ENCODE data around the gene STK39. TPM values are rescaled to one million over a fixed set of nuclear protein-coding genes. Genes with fewer than 3 reads are reported as not detected.

Gene STK39
- total and polyA plus RNA-seq, 2 donors (not counting 1 experiment from before 2014, with no cell fraction given), result 2.3 to 14.6 TPM

DNA sequence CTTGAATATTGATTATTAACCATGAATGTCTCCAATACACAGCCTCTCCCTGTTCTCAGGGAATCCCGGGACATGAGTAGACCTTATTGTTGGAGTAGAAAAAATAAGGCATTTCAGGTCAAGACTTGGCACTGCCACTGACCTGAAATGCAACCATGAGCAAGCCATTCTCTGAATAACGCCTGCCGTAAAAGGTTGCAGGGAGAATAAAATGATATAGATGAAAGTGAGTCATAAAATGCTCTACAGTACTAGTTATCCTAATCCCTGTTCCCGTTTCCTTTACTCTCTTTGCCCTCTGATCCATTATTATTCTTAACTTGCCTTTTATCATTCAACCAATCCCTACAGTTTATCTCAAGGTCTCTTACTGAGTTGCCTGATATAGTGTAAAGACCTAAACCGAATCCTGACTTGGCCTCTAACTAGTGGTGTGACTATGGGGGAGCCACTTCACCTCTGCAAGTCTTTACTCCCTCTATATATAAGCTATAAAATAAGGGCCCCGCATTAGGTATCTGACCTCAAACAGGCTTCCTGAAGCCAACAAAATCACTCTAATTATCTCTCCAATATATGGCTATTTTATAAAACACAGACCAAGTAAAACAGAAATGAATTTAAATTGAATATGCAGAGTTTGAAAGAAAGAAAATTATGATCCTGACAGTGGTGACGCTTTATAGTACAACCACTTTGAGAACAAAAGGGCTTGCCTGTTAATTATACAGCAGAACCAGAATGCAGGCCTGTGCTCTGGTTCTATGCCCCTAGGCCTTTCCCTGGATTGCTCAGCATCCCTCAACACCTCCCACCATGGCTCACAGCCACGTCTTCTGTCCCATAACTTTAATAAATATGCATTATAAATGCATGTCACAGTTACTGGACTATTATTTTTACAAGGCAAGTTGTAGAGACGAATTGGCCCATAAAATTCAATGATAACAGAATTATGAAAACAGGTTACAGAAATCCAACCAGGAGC lies 183.1 kb downstream of the STK39 start:
- Histone ChIP-seq H3K27me3 (replicated peaks in 1 of 4; ENCODE audit: control extremely low read depth in 1 of 4, control insufficient read depth in 3 of 4, insufficient read depth in 4 of 4, low read length in 3 of 4) (no peaks in the 10 kb centered on the region), H3K27ac (ENCODE audit: low read length in 2 of 2) (no peak overlapping the region), H3K36me3 (replicated peaks in 1 of 2; ENCODE audit: control extremely low read depth in 1 of 2, control insufficient read depth in 1 of 2, extremely low read depth in 1 of 2, insufficient read depth in 2 of 2, low read length in 1 of 2) (peaks cover 4 to 9% of the 10 kb centered on the region in 2 experiments), H3K9ac (ENCODE audit: low read length) (no peak overlapping the region), H3K9me3 (ENCODE audit: control extremely low read depth in 1 of 3, control insufficient read depth in 2 of 3, insufficient read depth in 1 of 3, low read length in 2 of 3) (no peaks in the 10 kb centered on the region), H3K79me2 (ENCODE audit: control insufficient read depth, insufficient read depth, low read length) (no peaks in the 10 kb centered on the region), H4K20me1 (ENCODE audit: control insufficient read depth, insufficient read depth, low read length, poor library complexity, severe bottlenecking) (no peaks in the 10 kb centered on the region), H3K4me3 (ENCODE audit: control extremely low read depth in 1 of 5, extremely low read depth in 1 of 5, insufficient read depth in 1 of 5, low read depth in 2 of 5, low read length in 4 of 5) (no peak overlapping the region), H3K4me1 (ENCODE audit: control insufficient read depth in 2 of 2, insufficient read depth in 2 of 2, low read length in 2 of 2) (no peaks in the 10 kb centered on the region), H2AFZ (ENCODE audit: insufficient read depth, low read depth, low read length, poor library complexity, severe bottlenecking) (no peak overlapping the region), H3K4me2 (replicated peaks; ENCODE audit: low read depth, low read length, poor library complexity, severe bottlenecking) (no peak overlapping the region)
- WGBS (ENCODE audit: insufficient coverage), result no CpG with 5 or more reads among the region's 9 CpGs
- intact Hi-C loops (cut with micrococcal nuclease), result no loop called here
- Mint-ChIP-seq H3K9me3 (ENCODE audit: insufficient read depth) (no peaks in the 10 kb centered on the region), H3K27me3 (no peaks in the 10 kb centered on the region), H3K27ac (no peak overlapping the region), H3K4me1 (no peaks in the 10 kb centered on the region), H3K4me3 (no peak overlapping the region)
- DNase-seq (no peak), ATAC-seq (ENCODE audit: low read depth) (no peak)
- ChIA-PET POLR2A (no interaction called here), CTCF (no interaction called here)
- TF ChIP-seq EZH2 (IDR thresholded peaks at IDR 0.05; ENCODE audit: borderline replicate concordance, insufficient read depth, low read depth, low read length, poor library complexity, severe bottlenecking), result no peak
- TF ChIP-seq, protein P1, sequence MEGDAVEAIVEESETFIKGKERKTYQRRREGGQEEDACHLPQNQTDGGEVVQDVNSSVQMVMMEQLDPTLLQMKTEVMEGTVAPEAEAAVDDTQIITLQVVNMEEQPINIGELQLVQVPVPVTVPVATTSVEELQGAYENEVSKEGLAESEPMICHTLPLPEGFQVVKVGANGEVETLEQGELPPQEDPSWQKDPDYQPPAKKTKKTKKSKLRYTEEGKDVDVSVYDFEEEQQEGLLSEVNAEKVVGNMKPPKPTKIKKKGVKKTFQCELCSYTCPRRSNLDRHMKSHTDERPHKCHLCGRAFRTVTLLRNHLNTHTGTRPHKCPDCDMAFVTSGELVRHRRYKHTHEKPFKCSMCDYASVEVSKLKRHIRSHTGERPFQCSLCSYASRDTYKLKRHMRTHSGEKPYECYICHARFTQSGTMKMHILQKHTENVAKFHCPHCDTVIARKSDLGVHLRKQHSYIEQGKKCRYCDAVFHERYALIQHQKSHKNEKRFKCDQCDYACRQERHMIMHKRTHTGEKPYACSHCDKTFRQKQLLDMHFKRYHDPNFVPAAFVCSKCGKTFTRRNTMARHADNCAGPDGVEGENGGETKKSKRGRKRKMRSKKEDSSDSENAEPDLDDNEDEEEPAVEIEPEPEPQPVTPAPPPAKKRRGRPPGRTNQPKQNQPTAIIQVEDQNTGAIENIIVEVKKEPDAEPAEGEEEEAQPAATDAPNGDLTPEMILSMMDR (IDR thresholded peaks at IDR 0.05), result no peak

DNA sequence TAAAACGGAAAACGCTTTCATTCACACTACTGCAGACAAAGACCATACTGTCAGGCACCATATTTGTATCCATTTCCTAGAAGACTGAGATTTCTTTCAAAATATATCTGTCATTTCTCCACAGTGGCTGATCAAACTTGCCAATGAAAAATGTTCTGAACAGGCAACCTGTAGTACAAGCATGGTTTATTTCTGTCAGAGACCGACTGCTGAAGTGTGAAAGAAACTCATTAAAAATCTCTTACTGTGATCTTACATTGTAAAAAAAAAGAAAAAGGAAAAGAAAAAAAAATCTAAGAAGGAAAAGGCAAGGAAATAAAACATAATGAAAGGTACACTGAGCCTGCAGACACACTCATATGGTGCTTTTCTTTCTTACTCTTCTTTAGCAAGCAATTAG lies 184.5 kb downstream of the STK39 start:
- H3K36me3 ChIP-seq (replicated peaks in 1 of 2; ENCODE audit: control extremely low read depth in 1 of 2, control insufficient read depth in 1 of 2, extremely low read depth in 1 of 2, insufficient read depth in 2 of 2, low read length in 1 of 2), result peaks cover 5 to 9% of the 10 kb centered on the region in 2 experiments
- 100% methylated on average over 2 of the region's 3 CpGs for WGBS (ENCODE audit: insufficient coverage)
- no peaks in the 10 kb centered on the region for H3K9me3 ChIP-seq (ENCODE audit: control extremely low read depth in 1 of 3, control insufficient read depth in 2 of 3, insufficient read depth in 1 of 3, low read length in 2 of 3)
- H3K4me1 Mint-ChIP-seq, result no peaks in the 10 kb centered on the region
- ChIA-PET CTCF (no interaction called here), POLR2A (no interaction called here)
- no peak overlapping the region for H3K27ac ChIP-seq (ENCODE audit: low read length in 2 of 2)
- ATAC-seq (ENCODE audit: low read depth) (no peak), DNase-seq (no peak)
- no peak overlapping the region for H3K4me2 ChIP-seq (replicated peaks; ENCODE audit: low read depth, low read length, poor library complexity, severe bottlenecking)
- no peak overlapping the region for H2AFZ ChIP-seq (ENCODE audit: insufficient read depth, low read depth, low read length, poor library complexity, severe bottlenecking)
- no peaks in the 10 kb centered on the region for H3K27me3 ChIP-seq (replicated peaks in 1 of 4; ENCODE audit: control extremely low read depth in 1 of 4, control insufficient read depth in 3 of 4, insufficient read depth in 4 of 4, low read length in 3 of 4)
- no peak overlapping the region for H3K4me3 ChIP-seq (ENCODE audit: control extremely low read depth in 1 of 5, extremely low read depth in 1 of 5, insufficient read depth in 1 of 5, low read depth in 2 of 5, low read length in 4 of 5)
- H3K27ac Mint-ChIP-seq, result no peak overlapping the region
- no peaks in the 10 kb centered on the region for H3K79me2 ChIP-seq (ENCODE audit: control insufficient read depth, insufficient read depth, low read length)
- H3K9me3 Mint-ChIP-seq (ENCODE audit: insufficient read depth), result no peaks in the 10 kb centered on the region
- intact Hi-C loops (cut with micrococcal nuclease), result no loop called here
- TF ChIP-seq EZH2 (IDR thresholded peaks at IDR 0.05; ENCODE audit: borderline replicate concordance, insufficient read depth, low read depth, low read length, poor library complexity, severe bottlenecking), result no peak
- no peak overlapping the region for H3K9ac ChIP-seq (ENCODE audit: low read length)
- no peak overlapping the region for H3K4me3 Mint-ChIP-seq
- no peaks in the 10 kb centered on the region for H4K20me1 ChIP-seq (ENCODE audit: control insufficient read depth, insufficient read depth, low read length, poor library complexity, severe bottlenecking)
- H3K4me1 ChIP-seq (ENCODE audit: control insufficient read depth in 2 of 2, insufficient read depth in 2 of 2, low read length in 2 of 2), result no peaks in the 10 kb centered on the region
- H3K27me3 Mint-ChIP-seq, result no peaks in the 10 kb centered on the region

Measured in B cell (primary cell).